Measurements from ENCODE around the gene KCNF1. TPM values are rescaled to one million over a fixed set of nuclear protein-coding genes. Genes with fewer than 3 reads are reported as not detected.

Gene KCNF1
- total RNA-seq, 1 donor from 2014 or later = not detected

DNA sequence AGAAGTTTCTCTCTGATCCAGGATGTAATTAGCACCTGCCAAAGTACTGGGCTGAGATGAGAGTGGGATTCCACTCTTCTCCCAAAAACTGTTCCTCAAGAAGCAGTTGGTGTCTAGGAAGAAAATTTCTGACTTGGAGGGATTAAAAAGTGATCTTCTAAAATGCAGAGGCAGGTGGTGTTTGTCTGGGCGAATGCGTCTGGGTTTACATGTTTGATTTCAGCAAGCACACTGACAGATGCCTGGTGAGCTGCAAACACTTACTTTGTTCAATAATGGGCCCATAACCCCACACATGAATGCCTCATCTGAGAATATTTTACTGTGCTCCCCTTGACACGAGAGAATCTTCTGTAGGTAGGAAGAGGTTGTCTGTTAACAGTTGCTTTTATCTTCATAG, 24.3 kb upstream of the KCNF1 start:
- intact Hi-C loops (cut with DNase I) = no loop called here
- Histone ChIP-seq H3K4me3 (no peak overlapping the region), H3K4me1 (no peaks in the 10 kb centered on the region), H3K9me3 (no peaks in the 10 kb centered on the region), H3K27ac (no peak overlapping the region), H3K27me3 (ENCODE audit: low read depth) (peaks cover 5% of the 10 kb centered on the region), H3K36me3 (no peaks in the 10 kb centered on the region)
- ATAC-seq (no peak), DNase-seq (no peak)
- TF ChIP-seq, protein P1, sequence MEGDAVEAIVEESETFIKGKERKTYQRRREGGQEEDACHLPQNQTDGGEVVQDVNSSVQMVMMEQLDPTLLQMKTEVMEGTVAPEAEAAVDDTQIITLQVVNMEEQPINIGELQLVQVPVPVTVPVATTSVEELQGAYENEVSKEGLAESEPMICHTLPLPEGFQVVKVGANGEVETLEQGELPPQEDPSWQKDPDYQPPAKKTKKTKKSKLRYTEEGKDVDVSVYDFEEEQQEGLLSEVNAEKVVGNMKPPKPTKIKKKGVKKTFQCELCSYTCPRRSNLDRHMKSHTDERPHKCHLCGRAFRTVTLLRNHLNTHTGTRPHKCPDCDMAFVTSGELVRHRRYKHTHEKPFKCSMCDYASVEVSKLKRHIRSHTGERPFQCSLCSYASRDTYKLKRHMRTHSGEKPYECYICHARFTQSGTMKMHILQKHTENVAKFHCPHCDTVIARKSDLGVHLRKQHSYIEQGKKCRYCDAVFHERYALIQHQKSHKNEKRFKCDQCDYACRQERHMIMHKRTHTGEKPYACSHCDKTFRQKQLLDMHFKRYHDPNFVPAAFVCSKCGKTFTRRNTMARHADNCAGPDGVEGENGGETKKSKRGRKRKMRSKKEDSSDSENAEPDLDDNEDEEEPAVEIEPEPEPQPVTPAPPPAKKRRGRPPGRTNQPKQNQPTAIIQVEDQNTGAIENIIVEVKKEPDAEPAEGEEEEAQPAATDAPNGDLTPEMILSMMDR (IDR thresholded peaks at IDR 0.05) = no peak

DNA sequence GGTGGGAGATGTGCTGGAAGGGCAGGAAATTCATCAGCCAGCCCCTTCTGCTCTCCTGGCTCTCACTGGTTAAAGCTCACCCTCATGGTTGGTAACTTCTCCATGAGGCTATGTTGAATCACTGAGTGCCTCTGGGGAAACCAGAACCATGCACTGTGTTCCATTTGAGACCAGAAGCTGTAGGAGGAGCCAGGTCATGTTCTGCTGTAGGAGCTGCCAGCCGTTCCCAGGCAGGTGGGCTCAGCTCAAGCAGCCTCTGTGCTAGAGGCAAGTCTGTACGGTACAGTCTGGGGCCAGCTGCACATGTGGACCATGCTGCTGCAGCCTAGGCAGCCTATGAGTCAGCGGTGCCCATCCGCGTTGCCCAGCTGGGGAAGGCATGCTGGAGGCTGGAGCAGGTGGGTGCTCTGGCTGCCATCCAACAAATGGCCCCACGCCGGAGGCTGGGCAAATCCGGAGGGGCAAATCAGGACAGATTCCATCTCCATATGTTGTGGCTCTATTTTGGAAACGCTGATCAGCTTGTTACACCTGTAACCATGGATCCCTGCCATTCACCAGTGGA, 22.0 kb upstream of the KCNF1 start:
- no peak overlapping the region for H3K27ac ChIP-seq
- H3K9me3 ChIP-seq = no peaks in the 10 kb centered on the region
- intact Hi-C loops (cut with DNase I) = no loop called here
- H3K4me3 ChIP-seq = no peak overlapping the region
- H3K4me1 ChIP-seq = no peaks in the 10 kb centered on the region
- DNase-seq = no peak
- TF ChIP-seq, protein P1 (IDR thresholded peaks at IDR 0.05) = no peak
- no peaks in the 10 kb centered on the region for H3K36me3 ChIP-seq
- H3K27me3 ChIP-seq (ENCODE audit: low read depth) = peaks cover 9% of the 10 kb centered on the region
- peak in 1 of 2 donors; percentile 27 for ATAC-seq

DNA sequence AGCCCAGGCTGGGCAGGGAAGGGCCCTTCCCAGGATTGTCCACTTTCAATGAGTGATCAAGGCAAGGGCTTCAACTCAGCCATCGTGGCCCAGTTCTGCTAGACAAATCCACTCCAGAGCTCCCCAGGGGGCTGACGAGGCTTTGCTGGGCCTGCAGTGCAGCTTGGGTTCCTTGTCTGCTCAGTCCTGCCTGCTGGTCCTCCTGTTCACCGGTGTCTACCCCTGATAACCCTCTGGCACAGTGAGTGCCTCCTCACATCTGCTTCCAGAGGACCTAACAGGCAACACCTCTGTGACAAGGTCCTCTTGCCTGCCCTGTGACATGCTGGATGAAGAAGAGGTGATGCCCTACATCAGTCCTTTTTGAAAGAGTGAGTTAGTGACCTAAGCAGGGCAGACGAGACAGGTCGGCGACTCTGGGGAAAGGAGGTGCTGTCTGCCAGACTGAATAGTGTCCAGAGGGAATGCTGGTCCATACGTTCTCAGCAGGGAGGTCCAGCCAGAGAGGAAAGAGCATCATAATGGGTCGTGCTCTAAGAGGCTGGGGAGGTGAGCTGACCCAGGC, 20.9 kb upstream of the KCNF1 start:
- TF ChIP-seq, protein P1 (IDR thresholded peaks at IDR 0.05) = no peak
- ATAC-seq (no peak), DNase-seq (no peak)
- Histone ChIP-seq H3K36me3 (no peaks in the 10 kb centered on the region), H3K4me3 (no peak overlapping the region), H3K9me3 (no peaks in the 10 kb centered on the region), H3K4me1 (no peaks in the 10 kb centered on the region), H3K27me3 (ENCODE audit: low read depth) (peaks cover 9% of the 10 kb centered on the region), H3K27ac (no peak overlapping the region)
- intact Hi-C loops (cut with DNase I) = no loop called here

DNA sequence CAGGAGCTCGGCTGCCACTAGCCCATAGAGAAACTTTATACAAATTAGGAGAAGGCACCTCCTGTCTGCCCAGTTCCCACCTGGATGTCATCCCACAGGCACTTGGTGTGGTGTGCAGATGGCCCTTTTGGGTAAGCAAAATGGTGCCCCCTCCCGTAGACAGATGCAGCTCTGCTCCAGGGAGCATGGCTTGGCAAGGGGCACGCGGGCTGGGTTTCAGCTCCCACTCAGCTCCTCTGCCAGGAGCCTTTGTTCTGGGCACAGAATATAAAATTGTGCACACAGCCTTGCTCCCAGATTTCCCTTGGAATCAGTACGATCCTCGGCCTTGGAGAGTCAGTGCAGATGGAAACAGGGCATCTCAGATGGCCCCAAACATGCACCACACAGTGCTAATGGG, 20.3 kb upstream of the KCNF1 start:
- no peak for ATAC-seq
- H3K36me3 ChIP-seq = no peaks in the 10 kb centered on the region
- intact Hi-C loops (cut with DNase I) = no loop called here
- H3K9me3 ChIP-seq = no peaks in the 10 kb centered on the region
- no peak overlapping the region for H3K4me3 ChIP-seq
- TF ChIP-seq, protein P1 (IDR thresholded peaks at IDR 0.05) = no peak
- peaks cover 9% of the 10 kb centered on the region for H3K27me3 ChIP-seq (ENCODE audit: low read depth)
- no peak overlapping the region for H3K27ac ChIP-seq
- H3K4me1 ChIP-seq = no peaks in the 10 kb centered on the region
- DNase-seq = no peak

DNA sequence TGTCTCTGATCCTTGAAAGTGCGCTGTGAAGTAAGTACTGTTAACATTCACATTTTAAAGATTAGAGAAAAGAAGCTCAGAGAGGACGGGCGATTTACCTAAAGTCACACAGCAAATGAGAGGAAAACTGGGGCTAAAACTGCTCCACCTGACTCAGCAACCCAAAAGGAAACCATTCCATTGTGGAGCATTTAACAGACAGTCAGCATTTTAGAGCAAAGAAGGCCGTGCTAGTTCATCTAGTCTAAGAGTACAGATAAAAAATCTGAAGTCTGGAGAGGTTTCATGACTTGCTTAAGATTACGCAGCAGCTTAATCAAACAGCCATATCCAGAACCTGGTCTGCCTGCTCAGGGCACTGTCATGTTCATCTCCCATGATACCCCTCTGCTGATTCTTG, 19.9 kb upstream of the KCNF1 start:
- Histone ChIP-seq H3K27me3 (ENCODE audit: low read depth) (peaks cover 9% of the 10 kb centered on the region), H3K9me3 (no peaks in the 10 kb centered on the region), H3K36me3 (no peaks in the 10 kb centered on the region), H3K27ac (no peak overlapping the region), H3K4me3 (no peak overlapping the region), H3K4me1 (no peaks in the 10 kb centered on the region)
- TF ChIP-seq, protein P1 (IDR thresholded peaks at IDR 0.05) = no peak
- intact Hi-C loops (cut with DNase I) = no loop called here
- ATAC-seq (no peak), DNase-seq (no peak)

Data from lower lobe of right lung (tissue), 2 donors.